ENCODE measurements around the gene ITGA6. TPM values are rescaled to one million over a fixed set of nuclear protein-coding genes. Genes with fewer than 3 reads are reported as not detected.

Gene ITGA6
- total and polyA plus RNA-seq, 2 donors (not counting 1 experiment from before 2014, with no cell fraction given): 6.4 to 19.8 TPM

GRCh38 chr2:172431463-172431862 lies 4.1 kb downstream of the ITGA6 start:
- Histone ChIP-seq H3K79me2 (ENCODE audit: control insufficient read depth, insufficient read depth, low read length) (peaks cover 10% of the 10 kb centered on the region), H3K27me3 (ENCODE audit: control insufficient read depth, insufficient read depth, low read length) (no peaks in the 10 kb centered on the region), H4K20me1 (ENCODE audit: control insufficient read depth, extremely low read depth, insufficient read depth, low read length) (no peaks in the 10 kb centered on the region), H3K9ac (ENCODE audit: insufficient read depth, low read length) (no peak overlapping the region), H3K4me1 (ENCODE audit: control insufficient read depth, extremely low read depth, insufficient read depth, low read length) (peaks cover 4% of the 10 kb centered on the region), H3K4me2 (ENCODE audit: extremely low read depth, insufficient read depth, low read length) (no peak overlapping the region), H3K27ac (ENCODE audit: insufficient read depth, low read length) (no peak overlapping the region), H3K4me3 (replicated peaks in 1 of 4; ENCODE audit: control extremely low read depth in 1 of 4, insufficient read depth in 1 of 4, low read depth in 3 of 4, low read length in 4 of 4) (no peak overlapping the region), H2AFZ (ENCODE audit: low read length) (no peak overlapping the region), H3K9me3 (ENCODE audit: control insufficient read depth, insufficient read depth, low read depth, low read length) (no peaks in the 10 kb centered on the region), H3K36me3 (ENCODE audit: control insufficient read depth, insufficient read depth, low read length) (no peaks in the 10 kb centered on the region)
- no peak for DNase-seq (ENCODE audit: low read depth in 2 of 2)
- no peak for TF ChIP-seq CTCF (conservative IDR thresholded peaks at IDR 0.05 in 1 of 2, IDR thresholded peaks at IDR 0.05 in 1 of 2; ENCODE audit: low read depth in 1 of 2, low read length in 2 of 2)
- TF ChIP-seq EZH2 (IDR thresholded peaks at IDR 0.05; ENCODE audit: low read length, missing control alignments): no peak

- no peak for TF ChIP-seq CTCF (conservative IDR thresholded peaks at IDR 0.05 in 1 of 2, IDR thresholded peaks at IDR 0.05 in 1 of 2; ENCODE audit: low read depth in 1 of 2, low read length in 2 of 2)
- TF ChIP-seq EZH2 (IDR thresholded peaks at IDR 0.05; ENCODE audit: low read length, missing control alignments): no peak
- H3K4me2 ChIP-seq (ENCODE audit: extremely low read depth, insufficient read depth, low read length): no peak overlapping the region
- DNase-seq (ENCODE audit: low read depth in 2 of 2): no peak
- no peak overlapping the region for H3K9ac ChIP-seq (ENCODE audit: insufficient read depth, low read length)
- H3K4me1 ChIP-seq (ENCODE audit: control insufficient read depth, extremely low read depth, insufficient read depth, low read length): peaks cover 4% of the 10 kb centered on the region
- no peak overlapping the region for H2AFZ ChIP-seq (ENCODE audit: low read length)
- peaks cover 10% of the 10 kb centered on the region for H3K79me2 ChIP-seq (ENCODE audit: control insufficient read depth, insufficient read depth, low read length)
- H3K36me3 ChIP-seq (ENCODE audit: control insufficient read depth, insufficient read depth, low read length): no peaks in the 10 kb centered on the region
- H3K27me3 ChIP-seq (ENCODE audit: control insufficient read depth, insufficient read depth, low read length): no peaks in the 10 kb centered on the region
- H4K20me1 ChIP-seq (ENCODE audit: control insufficient read depth, extremely low read depth, insufficient read depth, low read length): no peaks in the 10 kb centered on the region
- H3K27ac ChIP-seq (ENCODE audit: insufficient read depth, low read length): no peak overlapping the region
- no peaks in the 10 kb centered on the region for H3K9me3 ChIP-seq (ENCODE audit: control insufficient read depth, insufficient read depth, low read depth, low read length)
- H3K4me3 ChIP-seq (replicated peaks in 1 of 4; ENCODE audit: control extremely low read depth in 1 of 4, insufficient read depth in 1 of 4, low read depth in 3 of 4, low read length in 4 of 4): no peak overlapping the region
Observed at GRCh38 chr2:172431993-172432392, 4.6 kb downstream of the ITGA6 start.

- Histone ChIP-seq H3K9ac (ENCODE audit: insufficient read depth, low read length) (no peak overlapping the region), H3K27me3 (ENCODE audit: control insufficient read depth, insufficient read depth, low read length) (no peaks in the 10 kb centered on the region), H3K9me3 (ENCODE audit: control insufficient read depth, insufficient read depth, low read depth, low read length) (no peaks in the 10 kb centered on the region), H3K4me2 (ENCODE audit: extremely low read depth, insufficient read depth, low read length) (no peak overlapping the region), H4K20me1 (ENCODE audit: control insufficient read depth, extremely low read depth, insufficient read depth, low read length) (no peaks in the 10 kb centered on the region), H3K36me3 (ENCODE audit: control insufficient read depth, insufficient read depth, low read length) (no peaks in the 10 kb centered on the region), H3K4me3 (replicated peaks in 1 of 4; ENCODE audit: control extremely low read depth in 1 of 4, insufficient read depth in 1 of 4, low read depth in 3 of 4, low read length in 4 of 4) (no peak overlapping the region), H3K27ac (ENCODE audit: insufficient read depth, low read length) (no peak overlapping the region), H3K79me2 (ENCODE audit: control insufficient read depth, insufficient read depth, low read length) (peaks cover 10% of the 10 kb centered on the region), H3K4me1 (ENCODE audit: control insufficient read depth, extremely low read depth, insufficient read depth, low read length) (peaks cover 4% of the 10 kb centered on the region), H2AFZ (ENCODE audit: low read length) (no peak overlapping the region)
- TF ChIP-seq EZH2 (IDR thresholded peaks at IDR 0.05; ENCODE audit: low read length, missing control alignments) (no peak), CTCF (conservative IDR thresholded peaks at IDR 0.05 in 1 of 2, IDR thresholded peaks at IDR 0.05 in 1 of 2; ENCODE audit: low read depth in 1 of 2, low read length in 2 of 2) (no peak)
- DNase-seq (ENCODE audit: low read depth in 2 of 2): no peak
Observed at GRCh38 chr2:172433144-172433543, 5.8 kb downstream of the ITGA6 start.

Data from fibroblast of lung (primary cell).